Muscle of leg (tissue), 11 donors: ENCODE data around the gene SLC7A6OS. TPM values are rescaled to one million over a fixed set of nuclear protein-coding genes. Genes with fewer than 3 reads are reported as not detected.
A peak's percentile ranks its signal among the peaks of the same experiment; 100 is the strongest.

Source experiments
- DNase-seq: peaks from one replicate; pipeline ENCODE4 v3.0.0; 2013
- H3K27ac ChIP-seq: one replicate; pipeline ENCODE4 v1.5.1; 2013; ENCODE audit warnings: mild to moderate bottlenecking, low read length, control low read depth
- H3K27me3 ChIP-seq: one replicate; pipeline ENCODE4 v1.6.1; 2013; ENCODE audit warnings: low read length; ENCODE audit not compliant: control insufficient read depth, insufficient read depth
- H3K36me3 ChIP-seq: one replicate; pipeline ENCODE4 v1.6.1; 2013; ENCODE audit warnings: low read length; ENCODE audit not compliant: control insufficient read depth, insufficient read depth
- H3K4me1 ChIP-seq: one replicate; pipeline ENCODE4 v1.6.1; 2013; ENCODE audit warnings: low read length; ENCODE audit not compliant: control insufficient read depth, insufficient read depth
- H3K4me3 ChIP-seq: one replicate; pipeline ENCODE4 v1.5.1; 2013; ENCODE audit warnings: low read length, control low read depth
- H3K9me3 ChIP-seq: replicated peaks from 2 replicates; pipeline ENCODE4 v1.6.1; 2013; ENCODE audit warnings: low read depth, low read length; ENCODE audit not compliant: control insufficient read depth
- WGBS: methylation state at CpG from one replicate; pipeline ENCODE4 v1.1.5; 2013; ENCODE audit warnings: missing lambda C conversion rate; ENCODE audit not compliant: insufficient coverage; 5-methylcytosine and 5-hydroxymethylcytosine counted together
- polyA plus RNA-seq, 8 donors: library from polyadenylated mRNA; unstranded; fragments of 120-200 nt; gene quantifications; one replicate each; pipeline versions ENCODE4 v1.2.1 to v1.2.3, GENCODE V29; 2013; ENCODE audit warnings: inconsistent platforms in 1 of 8, low replicate concordance in 1 of 8; ENCODE audit not compliant: insufficient read length in 8 of 8, insufficient read depth in 1 of 8
- total RNA-seq: library from RNA; stranded (reverse); fragments of 120-200 nt; gene quantifications from one replicate; pipeline ENCODE4 v1.2.4, GENCODE V29; 2013

Gene SLC7A6OS
- total and polyA plus RNA-seq, 9 donors, result 12.5 to 17.1 (median 14.3) TPM

GRCh38 chr16:68328151-68328859 is 17.6 kb upstream of the SLC7A6OS start:
- H3K36me3 ChIP-seq, result peaks cover 52% of the 10 kb centered on the region
- H3K27ac ChIP-seq, result no peak overlapping the region
- DNase-seq, result peak; percentile 81

GRCh38 chr16:68324780-68325357 is 14.1 kb upstream of the SLC7A6OS start:
- Histone ChIP-seq H3K4me1 (no peaks in the 10 kb centered on the region), H3K27ac (no peak overlapping the region), H3K36me3 (peaks cover 51% of the 10 kb centered on the region), H3K27me3 (no peaks in the 10 kb centered on the region), H3K9me3 (no peaks in the 10 kb centered on the region), H3K4me3 (no peak overlapping the region)
- no peak for DNase-seq
- WGBS, result 85% methylated on average over 6 of the region's 8 CpGs

More at GRCh38 chr16:68328151-68328859, 17.6 kb upstream of the SLC7A6OS start:
- WGBS, result 33% methylated on average over 3 of the region's 13 CpGs
- Histone ChIP-seq H3K9me3 (no peaks in the 10 kb centered on the region), H3K4me3 (no peak overlapping the region), H3K27me3 (no peaks in the 10 kb centered on the region), H3K4me1 (peaks cover 3% of the 10 kb centered on the region)

- Histone ChIP-seq H3K27me3 (no peaks in the 10 kb centered on the region), H3K36me3 (peaks cover 56% of the 10 kb centered on the region), H3K27ac (no peak overlapping the region), H3K9me3 (no peaks in the 10 kb centered on the region), H3K4me1 (no peaks in the 10 kb centered on the region), H3K4me3 (no peak overlapping the region)
- WGBS, result 91% methylated on average over 4 of the region's 5 CpGs
- DNase-seq, result no peak
Measured at GRCh38 chr16:68324336-68324735, 13.6 kb upstream of the SLC7A6OS start.

GRCh38 chr16:68319185-68319908 is 8.6 kb upstream of the SLC7A6OS start:
- no peak for DNase-seq
- no peaks in the 10 kb centered on the region for H3K4me1 ChIP-seq
- WGBS, result 96% methylated on average over 2 of the region's 6 CpGs
- H3K36me3 ChIP-seq, result peaks cover 48% of the 10 kb centered on the region
- H3K4me3 ChIP-seq, result no peak overlapping the region
- H3K27ac ChIP-seq, result no peak overlapping the region
- no peaks in the 10 kb centered on the region for H3K9me3 ChIP-seq
- no peaks in the 10 kb centered on the region for H3K27me3 ChIP-seq

GRCh38 chr16:68313116-68313515 is 2.4 kb upstream of the SLC7A6OS start:
- Histone ChIP-seq H3K9me3 (no peaks in the 10 kb centered on the region), H3K27ac (no peak overlapping the region), H3K4me1 (peaks cover 18% of the 10 kb centered on the region), H3K27me3 (no peaks in the 10 kb centered on the region), H3K4me3 (no peak overlapping the region), H3K36me3 (peaks cover 35% of the 10 kb centered on the region)
- WGBS, result no CpG with 5 or more reads among the region's 4 CpGs
- DNase-seq, result no peak

- Histone ChIP-seq H3K4me3 (peak overlapping the region; percentile 94), H3K9me3 (no peaks in the 10 kb centered on the region), H3K36me3 (peaks cover 29% of the 10 kb centered on the region), H3K4me1 (peaks cover 18% of the 10 kb centered on the region), H3K27me3 (no peaks in the 10 kb centered on the region), H3K27ac (peak overlapping the region; percentile 87)
- under 1% methylated on average over 29 of the region's 29 CpGs for WGBS
- DNase-seq, result no peak
Measured at GRCh38 chr16:68310437-68310773, 341 bp downstream of the SLC7A6OS start.

- H3K27ac ChIP-seq, result no peak overlapping the region
- no peaks in the 10 kb centered on the region for H3K9me3 ChIP-seq
- 52% methylated on average over 5 of the region's 6 CpGs for WGBS
- peak overlapping the region; percentile 94 for H3K4me3 ChIP-seq
- no peaks in the 10 kb centered on the region for H3K27me3 ChIP-seq
- peaks cover 18% of the 10 kb centered on the region for H3K4me1 ChIP-seq
- H3K36me3 ChIP-seq, result peaks cover 34% of the 10 kb centered on the region
- DNase-seq, result no peak
Measured at GRCh38 chr16:68309799-68310198, 947 bp downstream of the SLC7A6OS start.

GRCh38 chr16:68306633-68307032 is 4.1 kb downstream of the SLC7A6OS start:
- 93% methylated on average over 2 of the region's 3 CpGs for WGBS

GRCh38 chr16:68300734-68301459 is 9.8 kb downstream of the SLC7A6OS start:
- Histone ChIP-seq H3K4me1 (peaks cover 4% of the 10 kb centered on the region), H3K9me3 (no peaks in the 10 kb centered on the region), H3K36me3 (peaks cover 85% of the 10 kb centered on the region), H3K27me3 (no peaks in the 10 kb centered on the region), H3K4me3 (no peak overlapping the region), H3K27ac (no peak overlapping the region)
- WGBS, result 90% methylated on average over 5 of the region's 7 CpGs
- DNase-seq, result no peak

More at GRCh38 chr16:68306633-68307032, 4.1 kb downstream of the SLC7A6OS start:
- no peak overlapping the region for H3K27ac ChIP-seq
- DNase-seq, result no peak
- peaks cover 46% of the 10 kb centered on the region for H3K36me3 ChIP-seq
- H3K9me3 ChIP-seq, result no peaks in the 10 kb centered on the region
- peaks cover 12% of the 10 kb centered on the region for H3K4me1 ChIP-seq
- no peak overlapping the region for H3K4me3 ChIP-seq
- no peaks in the 10 kb centered on the region for H3K27me3 ChIP-seq
